Measurements from ENCODE around the gene ELOVL3. TPM values are rescaled to one million over a fixed set of nuclear protein-coding genes. Genes with fewer than 3 reads are reported as not detected.
A peak's percentile ranks its signal among the peaks of the same experiment; 100 is the strongest.

ELOVL3 gene
- total RNA-seq, 2 experiments from 2014 or later: 0.48 TPM; not detected in 1

- POLR2A ChIA-PET: interaction anchor here (1.0 kb wide), 1 partner anchor 10 kb away, joined by 3 read pairs; no protein-coding TSS in a partner anchor
- intact Hi-C loops (cut with micrococcal nuclease; ENCODE audit: unreplicated experiment): no loop called here
- BruUV-seq (replicated peaks): no TSS peak
These were observed 11.7 kb downstream of the ELOVL3 start for GRCh38 chr10:102237711-102238252.

DNA sequence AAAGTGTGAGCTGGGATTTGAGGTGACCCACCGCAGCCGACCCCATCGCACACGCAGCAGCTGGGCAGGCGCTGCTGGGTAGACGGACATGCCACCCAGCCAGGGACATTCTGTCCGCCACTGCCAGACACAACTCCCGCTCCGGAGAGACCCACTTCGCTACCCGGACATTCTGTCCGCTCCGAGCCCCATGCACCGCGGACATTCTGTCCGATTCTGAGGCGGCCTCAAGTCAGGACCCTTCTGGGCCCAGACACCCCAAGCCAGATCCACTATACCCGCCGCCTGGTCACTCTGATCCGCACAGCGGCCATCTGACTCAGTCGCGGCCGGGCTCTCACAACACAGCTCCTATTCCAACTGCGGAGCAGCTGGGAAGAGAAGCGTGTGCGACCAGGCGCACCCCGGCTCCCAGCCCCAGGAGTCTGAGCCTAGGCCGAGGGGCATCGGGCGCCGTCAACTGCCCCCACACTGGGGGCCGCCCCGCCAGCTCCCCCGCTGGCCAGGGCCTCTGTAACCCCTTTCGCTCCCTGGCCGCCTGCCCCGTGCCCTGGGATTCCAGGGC lies 14.4 kb downstream of the ELOVL3 start:
- H3K4me2 ChIP-seq (ENCODE audit: low read length): no peak overlapping the region
- TF ChIP-seq, protein P1, sequence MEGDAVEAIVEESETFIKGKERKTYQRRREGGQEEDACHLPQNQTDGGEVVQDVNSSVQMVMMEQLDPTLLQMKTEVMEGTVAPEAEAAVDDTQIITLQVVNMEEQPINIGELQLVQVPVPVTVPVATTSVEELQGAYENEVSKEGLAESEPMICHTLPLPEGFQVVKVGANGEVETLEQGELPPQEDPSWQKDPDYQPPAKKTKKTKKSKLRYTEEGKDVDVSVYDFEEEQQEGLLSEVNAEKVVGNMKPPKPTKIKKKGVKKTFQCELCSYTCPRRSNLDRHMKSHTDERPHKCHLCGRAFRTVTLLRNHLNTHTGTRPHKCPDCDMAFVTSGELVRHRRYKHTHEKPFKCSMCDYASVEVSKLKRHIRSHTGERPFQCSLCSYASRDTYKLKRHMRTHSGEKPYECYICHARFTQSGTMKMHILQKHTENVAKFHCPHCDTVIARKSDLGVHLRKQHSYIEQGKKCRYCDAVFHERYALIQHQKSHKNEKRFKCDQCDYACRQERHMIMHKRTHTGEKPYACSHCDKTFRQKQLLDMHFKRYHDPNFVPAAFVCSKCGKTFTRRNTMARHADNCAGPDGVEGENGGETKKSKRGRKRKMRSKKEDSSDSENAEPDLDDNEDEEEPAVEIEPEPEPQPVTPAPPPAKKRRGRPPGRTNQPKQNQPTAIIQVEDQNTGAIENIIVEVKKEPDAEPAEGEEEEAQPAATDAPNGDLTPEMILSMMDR (conservative IDR thresholded peaks at IDR 0.05; ENCODE audit: low read length): no peak
- no peak for TF ChIP-seq EZH2phosphoT487 (IDR thresholded peaks at IDR 0.05; ENCODE audit: borderline replicate concordance, low read depth, low read length)

More at GRCh38 chr10:102237711-102238252, 11.7 kb downstream of the ELOVL3 start:
- H3K4me3 ChIP-seq (ENCODE audit: low read depth, low read length, poor library complexity, severe bottlenecking): no peak overlapping the region
- DNase-seq (ENCODE audit: low spot score): no peak
- TF ChIP-seq, protein P1 (conservative IDR thresholded peaks at IDR 0.05; ENCODE audit: low read length): no peak
- no peaks in the 10 kb centered on the region for H3K36me3 ChIP-seq (ENCODE audit: insufficient read depth, low read length)
- no peaks in the 10 kb centered on the region for H4K20me1 ChIP-seq (ENCODE audit: insufficient read depth, low read length)
- H3K4me1 ChIP-seq (ENCODE audit: insufficient read depth, low read length, poor library complexity, severe bottlenecking): no peaks in the 10 kb centered on the region
- CTCF ChIA-PET (ENCODE audit: unreplicated experiment): no interaction called here
- H3K4me2 ChIP-seq (ENCODE audit: low read length): no peak overlapping the region
- H2AFZ ChIP-seq (ENCODE audit: low read length): no peak overlapping the region
- H3K79me2 ChIP-seq (ENCODE audit: insufficient read depth, low read depth, low read length): no peaks in the 10 kb centered on the region
- H3K9me2 ChIP-seq (ENCODE audit: insufficient read depth, low read length): no peaks in the 10 kb centered on the region
- no peaks in the 10 kb centered on the region for H3K9me3 ChIP-seq (ENCODE audit: low read length)
- no peak overlapping the region for H3K27ac ChIP-seq (ENCODE audit: low read depth, low read length, poor library complexity, severe bottlenecking)

DNA sequence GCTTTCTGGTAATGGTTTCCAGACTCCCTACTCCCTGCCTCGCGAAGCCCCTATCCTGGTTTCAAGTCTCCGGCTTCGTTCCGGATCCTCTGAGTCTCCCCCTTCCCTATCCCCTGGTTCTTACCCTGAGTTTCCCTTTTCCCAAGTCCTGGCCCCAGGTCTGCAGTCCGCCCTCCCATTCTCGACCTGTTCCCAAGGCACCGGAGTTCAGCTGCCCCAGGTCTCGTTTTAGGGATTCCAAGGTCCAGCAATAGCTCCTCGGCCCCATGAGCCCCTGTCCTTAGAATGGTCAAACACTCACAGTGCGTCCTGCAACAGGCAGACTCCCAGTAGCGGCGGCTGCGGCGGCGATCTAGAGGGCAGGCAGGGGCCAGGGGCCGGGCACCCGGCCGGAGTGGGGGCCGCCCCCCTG lies 14.9 kb downstream of the ELOVL3 start:
- peaks cover 5% of the 10 kb centered on the region for H3K79me2 ChIP-seq (ENCODE audit: insufficient read depth, low read depth, low read length)
- peak overlapping the region; percentile 44 for H3K4me3 ChIP-seq (ENCODE audit: low read depth, low read length, poor library complexity, severe bottlenecking)
- no peaks in the 10 kb centered on the region for H3K9me3 ChIP-seq (ENCODE audit: low read length)
- TF ChIP-seq, protein P1 (conservative IDR thresholded peaks at IDR 0.05; ENCODE audit: low read length): no peak
- no peak for TF ChIP-seq EZH2phosphoT487 (IDR thresholded peaks at IDR 0.05; ENCODE audit: borderline replicate concordance, low read depth, low read length)
- peak overlapping the region; percentile 7; the same call in 1 of the 2 replicates for H2AFZ ChIP-seq (ENCODE audit: low read length)
- ChIA-PET POLR2A (interaction anchor here (1.0 kb wide), 1 partner anchor 39 kb away, joined by 3 read pairs; no protein-coding TSS in a partner anchor), CTCF (ENCODE audit: unreplicated experiment) (no interaction called here)
- no peaks in the 10 kb centered on the region for H4K20me1 ChIP-seq (ENCODE audit: insufficient read depth, low read length)
- H3K4me1 ChIP-seq (ENCODE audit: insufficient read depth, low read length, poor library complexity, severe bottlenecking): peaks cover 8% of the 10 kb centered on the region
- H3K4me2 ChIP-seq (ENCODE audit: low read length): peak overlapping the region; percentile 52
- no peak overlapping the region for H3K27ac ChIP-seq (ENCODE audit: low read depth, low read length, poor library complexity, severe bottlenecking)
- H3K9me2 ChIP-seq (ENCODE audit: insufficient read depth, low read length): no peaks in the 10 kb centered on the region
- no peak for DNase-seq (ENCODE audit: low spot score)
- intact Hi-C loops (cut with micrococcal nuclease; ENCODE audit: unreplicated experiment): no loop called here
- H3K36me3 ChIP-seq (ENCODE audit: insufficient read depth, low read length): no peaks in the 10 kb centered on the region
- BruUV-seq (replicated peaks): no TSS peak

More for the DNA sequence above, 14.4 kb downstream of the ELOVL3 start:
- H4K20me1 ChIP-seq (ENCODE audit: insufficient read depth, low read length): no peaks in the 10 kb centered on the region
- ChIA-PET CTCF (ENCODE audit: unreplicated experiment) (no interaction called here), POLR2A (no interaction called here)
- intact Hi-C loops (cut with micrococcal nuclease; ENCODE audit: unreplicated experiment): no loop called here
- DNase-seq (ENCODE audit: low spot score): no peak
- H3K4me3 ChIP-seq (ENCODE audit: low read depth, low read length, poor library complexity, severe bottlenecking): no peak overlapping the region
- H3K9me3 ChIP-seq (ENCODE audit: low read length): no peaks in the 10 kb centered on the region
- no peak overlapping the region for H3K27ac ChIP-seq (ENCODE audit: low read depth, low read length, poor library complexity, severe bottlenecking)
- no peak overlapping the region for H2AFZ ChIP-seq (ENCODE audit: low read length)
- peaks cover under 1% of the 10 kb centered on the region; the same call in 1 of the 2 replicates for H3K79me2 ChIP-seq (ENCODE audit: insufficient read depth, low read depth, low read length)
- H3K9me2 ChIP-seq (ENCODE audit: insufficient read depth, low read length): no peaks in the 10 kb centered on the region
- peaks cover 8% of the 10 kb centered on the region for H3K4me1 ChIP-seq (ENCODE audit: insufficient read depth, low read length, poor library complexity, severe bottlenecking)
- no peaks in the 10 kb centered on the region for H3K36me3 ChIP-seq (ENCODE audit: insufficient read depth, low read length)
- no TSS peak for BruUV-seq (replicated peaks)

Measured in OCI-LY7 (cell line).